HepG2 (cell line): ENCODE results near the gene CACHD1.

Source experiments
- CTCF ChIP-seq: sonication (generic); formaldehyde crosslinking; IDR thresholded peaks from 2 replicates; pipeline ENCODE4 v1.5.0; 2020; ENCODE audit warnings: mild to moderate bottlenecking, missing genetic modification reagents, moderate library complexity
- EZH2 ChIP-seq: conservative IDR thresholded peaks from 2 replicates; pipeline ENCODE4 v1.6.1; 2012; ENCODE audit warnings: mild to moderate bottlenecking, low read depth, low read length, moderate library complexity
- GABPB1 ChIP-seq: IDR thresholded peaks from 2 replicates; pipeline ENCODE4 v1.6.1; 2016; ENCODE audit warnings: mild to moderate bottlenecking, missing genetic modification reagents, moderate library complexity, missing compliant biosample characterization
- KDM1A ChIP-seq: IDR thresholded peaks from 2 replicates; pipeline ENCODE4 v1.6.1; 2016; ENCODE audit warnings: missing compliant biosample characterization
- MATR3 ChIP-seq: sonication (generic); formaldehyde crosslinking; IDR thresholded peaks from 2 replicates; pipeline ENCODE4 v1.4.0; 2020; ENCODE audit warnings: missing genetic modification reagents
- MAX ChIP-seq: IDR thresholded peaks from 2 replicates; pipeline ENCODE4 v1.6.1; 2012; ENCODE audit warnings: inconsistent platforms
- MTF1 ChIP-seq: sonication (generic); formaldehyde crosslinking; IDR thresholded peaks from 2 replicates; pipeline ENCODE4 v1.5.0; 2020; ENCODE audit warnings: missing genetic modification reagents
- PCBP2 ChIP-seq: fragments of 200-400 bp; formaldehyde crosslinking; optimal IDR thresholded peaks from 2 replicates; pipeline ENCODE3; 2018; ENCODE audit warnings: low read length, low read depth; ENCODE audit not compliant: poor library complexity, severe bottlenecking
- POLR2A ChIP-seq, 2 experiments: IDR thresholded peaks; 2 replicates each; pipeline ENCODE4 v1.6.1; 2011; ENCODE audit warnings: low read depth in 2 of 2, low read length in 2 of 2, mild to moderate bottlenecking in 1 of 2, moderate library complexity in 1 of 2; ENCODE audit not compliant: insufficient read depth in 1 of 2
- ZSCAN25 ChIP-seq: sonication (generic); formaldehyde crosslinking; IDR thresholded peaks from 2 replicates; pipeline ENCODE4 v1.8.0; 2022; ENCODE audit warnings: mild to moderate bottlenecking, missing genetic modification reagents

GRCh38 chr1:64516803-64517568, 47.1 kb downstream of the CACHD1 start:
- no peak for TF ChIP-seq EZH2
- no peak for TF ChIP-seq GABPB1
- no peak for TF ChIP-seq MTF1 (CRISPR knock-in tag)
- no peak for TF ChIP-seq KDM1A (CRISPR knock-in tag)
- no peak for TF ChIP-seq MATR3 (CRISPR knock-in tag)
- no peak for TF ChIP-seq CTCF
- TF ChIP-seq POLR2A (IDR thresholded peaks at IDR 0.05; ENCODE audit: insufficient read depth in 1 of 2, low read depth in 2 of 2, low read length in 2 of 2): no peak
- no peak for TF ChIP-seq ZSCAN25 (CRISPR knock-in tag)
- no peak for TF ChIP-seq MAX
- no peak for TF ChIP-seq PCBP2
